Measurements from ENCODE around the gene SEMA7A.

DNA sequence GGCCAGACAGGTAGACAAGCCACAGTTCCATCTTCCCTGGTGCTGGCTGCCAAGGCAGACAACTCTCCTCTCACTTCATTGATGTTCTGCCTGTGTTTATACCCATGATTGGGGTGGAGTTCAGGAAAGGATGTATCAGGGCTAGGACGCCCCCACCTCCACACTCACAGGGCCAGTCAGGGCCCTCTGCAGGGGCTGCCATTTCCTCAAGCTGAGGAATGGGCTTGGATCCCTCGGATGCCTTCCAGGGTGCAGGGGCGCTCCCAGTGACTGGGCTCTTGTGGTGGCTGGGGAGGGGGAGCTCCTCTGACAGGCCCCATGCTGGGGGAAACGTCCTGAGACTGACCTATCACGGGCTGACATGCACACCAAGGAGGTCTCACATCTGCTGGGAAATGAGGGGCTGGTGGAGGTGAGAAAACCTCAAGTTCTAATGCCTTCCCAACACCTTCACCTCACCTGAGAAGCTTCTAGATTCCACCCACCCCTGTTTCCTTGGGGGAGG is 31.4 kb downstream of the SEMA7A start:
- no peak for TF ChIP-seq EP300 (IDR thresholded peaks at IDR 0.05)
- TF ChIP-seq, protein P1, sequence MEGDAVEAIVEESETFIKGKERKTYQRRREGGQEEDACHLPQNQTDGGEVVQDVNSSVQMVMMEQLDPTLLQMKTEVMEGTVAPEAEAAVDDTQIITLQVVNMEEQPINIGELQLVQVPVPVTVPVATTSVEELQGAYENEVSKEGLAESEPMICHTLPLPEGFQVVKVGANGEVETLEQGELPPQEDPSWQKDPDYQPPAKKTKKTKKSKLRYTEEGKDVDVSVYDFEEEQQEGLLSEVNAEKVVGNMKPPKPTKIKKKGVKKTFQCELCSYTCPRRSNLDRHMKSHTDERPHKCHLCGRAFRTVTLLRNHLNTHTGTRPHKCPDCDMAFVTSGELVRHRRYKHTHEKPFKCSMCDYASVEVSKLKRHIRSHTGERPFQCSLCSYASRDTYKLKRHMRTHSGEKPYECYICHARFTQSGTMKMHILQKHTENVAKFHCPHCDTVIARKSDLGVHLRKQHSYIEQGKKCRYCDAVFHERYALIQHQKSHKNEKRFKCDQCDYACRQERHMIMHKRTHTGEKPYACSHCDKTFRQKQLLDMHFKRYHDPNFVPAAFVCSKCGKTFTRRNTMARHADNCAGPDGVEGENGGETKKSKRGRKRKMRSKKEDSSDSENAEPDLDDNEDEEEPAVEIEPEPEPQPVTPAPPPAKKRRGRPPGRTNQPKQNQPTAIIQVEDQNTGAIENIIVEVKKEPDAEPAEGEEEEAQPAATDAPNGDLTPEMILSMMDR (IDR thresholded peaks at IDR 0.05): no peak
- TF ChIP-seq POLR2A (IDR thresholded peaks at IDR 0.05): no peak

All from tibial nerve (tissue), 4 donors.